ENCODE data around the gene PRAMEF12. TPM values are rescaled to one million over a fixed set of nuclear protein-coding genes. Genes with fewer than 3 reads are reported as not detected.
"Not testable (repeated sequence)": the region's sequence is repeated elsewhere in the genome, so short reads cannot be mapped to it uniquely, and the experiment has no call there.

The PRAMEF12 gene
- total RNA-seq, 1 donor from 2014 or later, result not detected

DNA sequence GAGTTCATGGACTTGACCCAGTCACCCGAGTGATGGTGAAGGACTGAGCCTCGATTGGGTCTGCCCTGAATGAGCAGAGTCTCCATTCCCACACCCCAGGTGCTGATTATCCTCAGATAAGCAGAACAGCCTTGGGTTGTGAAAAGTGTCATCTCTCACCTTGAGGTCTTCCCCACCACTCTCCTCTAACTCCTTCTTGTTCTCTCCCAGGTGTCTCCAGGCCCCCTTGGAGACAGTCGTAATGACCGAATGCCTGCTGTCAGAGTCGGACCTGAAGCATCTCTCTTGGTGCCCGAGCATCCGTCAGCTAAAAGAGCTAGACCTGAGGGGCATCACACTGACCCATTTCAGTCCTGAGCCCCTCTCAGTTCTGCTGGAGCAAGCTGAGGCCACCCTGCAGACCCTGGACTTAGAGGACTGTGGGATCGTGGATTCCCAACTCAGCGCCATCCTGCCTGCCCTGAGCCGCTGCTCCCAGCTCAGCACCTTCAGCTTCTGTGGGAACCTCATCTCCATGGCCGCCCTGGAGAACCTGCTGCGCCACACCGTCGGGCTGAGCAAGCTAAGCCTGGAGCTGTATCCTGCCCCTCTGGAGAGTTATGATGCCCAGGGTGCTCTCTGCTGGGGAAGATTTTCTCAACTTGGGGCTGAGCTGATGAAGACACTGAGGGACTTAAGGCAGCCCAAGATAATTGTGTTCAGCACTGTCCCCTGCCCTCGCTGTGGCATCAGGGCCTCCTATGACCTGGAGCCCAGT, 3.4 kb downstream of the PRAMEF12 start:
- H3K36me3 Mint-ChIP-seq, result no peaks in the 10 kb centered on the region
- peaks cover 36% of the 10 kb centered on the region for H3K27me3 Mint-ChIP-seq
- no peak for DNase-seq (ENCODE audit: extremely low spot score, unreplicated experiment)
- H3K4me1 Mint-ChIP-seq (ENCODE audit: unreplicated experiment), result no peaks in the 10 kb centered on the region
- TF ChIP-seq, protein P1, sequence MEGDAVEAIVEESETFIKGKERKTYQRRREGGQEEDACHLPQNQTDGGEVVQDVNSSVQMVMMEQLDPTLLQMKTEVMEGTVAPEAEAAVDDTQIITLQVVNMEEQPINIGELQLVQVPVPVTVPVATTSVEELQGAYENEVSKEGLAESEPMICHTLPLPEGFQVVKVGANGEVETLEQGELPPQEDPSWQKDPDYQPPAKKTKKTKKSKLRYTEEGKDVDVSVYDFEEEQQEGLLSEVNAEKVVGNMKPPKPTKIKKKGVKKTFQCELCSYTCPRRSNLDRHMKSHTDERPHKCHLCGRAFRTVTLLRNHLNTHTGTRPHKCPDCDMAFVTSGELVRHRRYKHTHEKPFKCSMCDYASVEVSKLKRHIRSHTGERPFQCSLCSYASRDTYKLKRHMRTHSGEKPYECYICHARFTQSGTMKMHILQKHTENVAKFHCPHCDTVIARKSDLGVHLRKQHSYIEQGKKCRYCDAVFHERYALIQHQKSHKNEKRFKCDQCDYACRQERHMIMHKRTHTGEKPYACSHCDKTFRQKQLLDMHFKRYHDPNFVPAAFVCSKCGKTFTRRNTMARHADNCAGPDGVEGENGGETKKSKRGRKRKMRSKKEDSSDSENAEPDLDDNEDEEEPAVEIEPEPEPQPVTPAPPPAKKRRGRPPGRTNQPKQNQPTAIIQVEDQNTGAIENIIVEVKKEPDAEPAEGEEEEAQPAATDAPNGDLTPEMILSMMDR (conservative IDR thresholded peaks at IDR 0.05), result no peak
- no peak overlapping the region for H3K27ac Mint-ChIP-seq
- H3K9me3 Mint-ChIP-seq, result no peaks in the 10 kb centered on the region
- no peak overlapping the region for H3K4me3 Mint-ChIP-seq

DNA sequence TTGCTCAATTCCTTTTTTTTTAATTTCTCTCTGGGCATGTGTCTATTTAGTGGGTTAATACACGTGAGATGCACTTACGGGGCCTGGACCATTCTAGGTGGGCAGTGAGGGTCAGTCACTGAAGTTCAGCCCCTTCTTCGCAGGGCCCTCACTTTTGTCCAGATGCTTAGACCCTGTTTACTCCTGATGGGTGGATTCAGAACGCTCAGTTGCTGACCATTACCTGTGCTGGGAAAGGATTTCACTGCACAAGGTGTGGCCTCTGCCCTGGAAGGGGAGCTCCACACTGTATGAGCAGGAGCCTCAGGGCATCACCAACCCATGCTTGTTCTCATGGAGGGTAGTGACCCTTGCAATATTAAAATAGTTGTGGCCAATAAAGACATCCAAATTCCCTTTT, 4.5 kb downstream of the PRAMEF12 start:
- DNase-seq (ENCODE audit: extremely low spot score, unreplicated experiment), result no peak
- Mint-ChIP-seq H3K4me3 (no peak overlapping the region), H3K36me3 (no peaks in the 10 kb centered on the region), H3K27ac (no peak overlapping the region), H3K4me1 (ENCODE audit: unreplicated experiment) (no peaks in the 10 kb centered on the region), H3K9me3 (no peaks in the 10 kb centered on the region), H3K27me3 (peaks cover 28% of the 10 kb centered on the region)
- TF ChIP-seq, protein P1 (conservative IDR thresholded peaks at IDR 0.05), result no peak

DNA sequence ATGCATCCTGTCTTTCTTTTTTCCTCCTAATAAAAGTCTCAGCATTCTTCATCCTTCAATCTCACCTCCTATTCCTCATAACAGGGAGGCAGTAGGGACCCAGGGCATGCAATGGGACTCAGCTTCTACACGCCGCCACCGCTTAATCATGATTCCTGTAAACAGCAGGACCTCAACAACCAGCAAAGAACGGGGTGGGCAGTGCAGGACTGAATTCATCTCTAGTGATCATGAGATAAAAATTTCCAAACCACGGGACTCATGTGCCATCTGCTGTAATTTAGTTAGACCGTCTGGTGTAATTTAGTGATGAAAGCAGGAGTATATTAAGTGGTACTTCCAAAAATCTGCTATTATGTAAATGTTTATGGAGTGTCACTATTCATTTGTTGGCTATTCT, 5.4 kb downstream of the PRAMEF12 start:
- H3K4me1 Mint-ChIP-seq (ENCODE audit: unreplicated experiment), result no peaks in the 10 kb centered on the region
- TF ChIP-seq, protein P1 (conservative IDR thresholded peaks at IDR 0.05), result no peak
- no peaks in the 10 kb centered on the region for H3K36me3 Mint-ChIP-seq
- H3K27ac Mint-ChIP-seq, result no peak overlapping the region
- peaks cover 26% of the 10 kb centered on the region for H3K27me3 Mint-ChIP-seq
- H3K9me3 Mint-ChIP-seq, result no peaks in the 10 kb centered on the region
- no peak for DNase-seq (ENCODE audit: extremely low spot score, unreplicated experiment)
- no peak overlapping the region for H3K4me3 Mint-ChIP-seq

DNA sequence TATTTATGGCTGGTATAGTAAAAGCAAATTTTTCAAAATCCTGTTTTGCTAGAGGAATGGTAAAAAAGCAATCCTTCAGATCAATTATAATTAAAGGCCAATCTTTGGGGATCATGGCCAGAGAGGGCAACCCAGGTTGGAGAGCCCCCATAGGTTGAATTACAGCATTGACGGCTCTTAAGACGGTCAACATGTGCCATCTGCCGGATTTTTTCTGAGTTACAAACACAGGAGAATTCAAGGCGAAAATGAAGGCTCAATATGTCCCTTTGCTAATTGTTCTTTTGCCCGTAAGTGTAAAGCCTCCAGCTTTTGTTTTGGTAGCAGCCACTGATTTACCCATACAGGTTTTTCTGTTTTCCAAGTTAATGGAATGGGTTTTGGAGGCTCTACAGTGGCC, 8.0 kb downstream of the PRAMEF12 start:
- not testable (repeated sequence) for H3K4me3 Mint-ChIP-seq; DNase-seq (ENCODE audit: extremely low spot score, unreplicated experiment); H3K27ac Mint-ChIP-seq; H3K4me1 Mint-ChIP-seq (ENCODE audit: unreplicated experiment); H3K36me3 Mint-ChIP-seq; H3K9me3 Mint-ChIP-seq
- TF ChIP-seq, protein P1 (conservative IDR thresholded peaks at IDR 0.05), result peak; percentile 45
- peaks cover 20% of the 10 kb centered on the region for H3K27me3 Mint-ChIP-seq

DNA sequence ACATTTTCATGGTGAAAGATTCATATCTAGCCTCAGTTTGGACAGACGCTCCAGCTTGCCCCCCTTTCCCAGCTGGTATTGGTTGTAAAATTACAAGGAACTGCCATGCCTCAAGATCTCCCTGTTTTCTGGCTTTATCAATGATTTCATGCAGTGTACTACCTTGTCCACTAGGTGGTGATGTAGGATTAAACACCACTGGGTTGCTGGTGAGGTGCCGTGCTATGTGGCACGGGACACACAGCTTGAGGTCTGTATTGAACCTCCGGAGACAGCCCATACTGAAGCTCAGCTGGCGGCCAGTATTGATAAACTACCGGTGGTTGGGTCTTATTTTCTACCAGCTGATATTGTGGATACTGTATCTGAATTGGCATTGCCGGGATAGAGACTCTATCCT, 10.2 kb downstream of the PRAMEF12 start:
- H3K4me3 Mint-ChIP-seq; H3K9me3 Mint-ChIP-seq; H3K36me3 Mint-ChIP-seq; DNase-seq (ENCODE audit: extremely low spot score, unreplicated experiment); H3K27ac Mint-ChIP-seq; H3K4me1 Mint-ChIP-seq (ENCODE audit: unreplicated experiment): not testable (repeated sequence)
- peaks cover 10% of the 10 kb centered on the region for H3K27me3 Mint-ChIP-seq
- TF ChIP-seq, protein P1 (conservative IDR thresholded peaks at IDR 0.05), result peak; percentile 56

DNA sequence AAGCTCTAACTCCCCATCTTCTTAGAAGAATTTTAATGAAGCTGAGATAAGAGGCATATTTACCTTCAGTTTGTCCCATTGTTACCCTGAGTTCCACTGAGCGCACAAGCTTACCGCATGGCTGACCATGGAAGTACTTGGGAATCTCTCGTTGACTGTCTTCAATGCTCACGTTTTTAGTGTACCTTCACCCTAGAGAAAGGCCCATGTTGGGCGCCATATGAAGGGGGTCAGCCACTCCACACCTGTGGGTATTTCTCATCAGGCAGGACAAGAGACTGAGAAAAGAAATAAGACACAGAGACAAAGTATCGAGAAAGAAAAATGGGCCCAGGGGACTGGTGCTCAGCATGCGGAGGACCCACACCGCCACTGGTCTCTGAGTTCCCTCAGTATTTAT, 11.2 kb downstream of the PRAMEF12 start:
- not testable (repeated sequence) for H3K27me3 Mint-ChIP-seq; H3K9me3 Mint-ChIP-seq; H3K27ac Mint-ChIP-seq; H3K36me3 Mint-ChIP-seq; H3K4me1 Mint-ChIP-seq (ENCODE audit: unreplicated experiment); H3K4me3 Mint-ChIP-seq; DNase-seq (ENCODE audit: extremely low spot score, unreplicated experiment)

DNA sequence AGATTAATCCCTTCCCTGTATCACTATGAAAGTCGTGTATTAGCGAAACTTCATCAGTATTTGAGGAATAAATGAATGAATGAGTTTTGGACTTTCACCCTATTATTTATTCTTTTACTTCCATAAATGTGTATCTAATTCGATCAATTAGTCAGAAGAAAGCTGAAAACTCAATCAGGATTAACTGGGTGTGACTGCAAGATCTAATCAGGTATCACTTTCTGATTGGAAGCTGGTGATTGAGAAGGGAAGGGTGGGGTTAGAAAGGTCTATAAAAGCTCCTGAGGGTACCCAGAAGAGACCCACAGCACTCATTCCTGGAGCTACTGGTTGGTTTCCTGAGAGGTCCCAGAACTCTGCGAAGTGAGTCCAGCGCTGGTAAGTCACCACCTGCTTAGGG, 17.6 kb downstream of the PRAMEF12 start, which contains the start of gene PRAMEF1:
TSS of gene PRAMEF1 (plus strand) at position 301 of the 400 bp plus-strand sequence. CDS start 1,831 bp downstream, outside the sequence.
- not testable (repeated sequence) for DNase-seq (ENCODE audit: extremely low spot score, unreplicated experiment); H3K27ac Mint-ChIP-seq; H3K9me3 Mint-ChIP-seq; H3K36me3 Mint-ChIP-seq; H3K4me3 Mint-ChIP-seq; H3K4me1 Mint-ChIP-seq (ENCODE audit: unreplicated experiment); H3K27me3 Mint-ChIP-seq

All from type B pancreatic cell (in vitro differentiated cells).